Esophagus (tissue), 2 donors: ENCODE measurements around the gene SENP8. TPM values are rescaled to one million over a fixed set of nuclear protein-coding genes. Genes with fewer than 3 reads are reported as not detected.

Experiments used
- H3K27ac ChIP-seq, 2 donors: one replicate each; pipeline ENCODE4 v1.5.1; 2013; ENCODE audit warnings: low read depth in 2 of 2, mild to moderate bottlenecking in 2 of 2, inconsistent platforms in 1 of 2, low read length in 1 of 2, moderate library complexity in 1 of 2
- H3K27me3 ChIP-seq, 2 donors: one replicate each; pipeline ENCODE4 v1.6.1; 2013; ENCODE audit warnings: low read length in 2 of 2, control low read depth in 1 of 2, mild to moderate bottlenecking in 1 of 2; ENCODE audit not compliant: insufficient read depth in 2 of 2, control insufficient read depth in 1 of 2
- H3K36me3 ChIP-seq, 2 donors: one replicate each; pipeline ENCODE4 v1.6.1; 2013; ENCODE audit warnings: low read length in 1 of 2; ENCODE audit not compliant: control insufficient read depth in 2 of 2, insufficient read depth in 2 of 2
- H3K4me1 ChIP-seq, 2 donors: one replicate each; pipeline ENCODE4 v1.6.1; 2013; ENCODE audit warnings: low read length in 1 of 2; ENCODE audit not compliant: control insufficient read depth in 2 of 2, insufficient read depth in 2 of 2
- H3K4me3 ChIP-seq, 2 donors: one replicate each; pipeline ENCODE4 v1.5.1; 2013; ENCODE audit warnings: low read length in 2 of 2, mild to moderate bottlenecking in 2 of 2, low read depth in 1 of 2, moderate library complexity in 1 of 2
- H3K9me3 ChIP-seq, 2 donors: one replicate each; pipeline ENCODE4 v1.6.1; 2013; ENCODE audit warnings: mild to moderate bottlenecking in 2 of 2, low read depth in 1 of 2, low read length in 1 of 2, moderate library complexity in 1 of 2; ENCODE audit not compliant: control insufficient read depth in 2 of 2, insufficient read depth in 1 of 2
- WGBS, 2 donors: extraction: QIAGEN DNeasy Blood & Tissue Kit; methylation state at CpG; one replicate each; pipeline ENCODE4 v1.1.7; 2013; 5-methylcytosine and 5-hydroxymethylcytosine counted together
- polyA plus RNA-seq, 2 donors: library from polyadenylated mRNA; stranded (reverse); fragments of 200-250 nt; gene quantifications; one replicate each; pipeline ENCODE4 v1.2.3, GENCODE V29; 2013
- donor health status: healthy with polysubstance abuse.
- donor health status: Bipolar disorder and iron deficiency.

The SENP8 gene
- polyA plus RNA-seq, 2 donors: 0.86 to 1.3 TPM

GRCh38 chr15:72147418-72147817 lies 29.2 kb downstream of the SENP8 start:
- Histone ChIP-seq H3K36me3 (no peaks in the 10 kb centered on the region), H3K9me3 (no peaks in the 10 kb centered on the region), H3K27ac (no peak overlapping the region), H3K4me3 (no peak overlapping the region), H3K27me3 (no peaks in the 10 kb centered on the region), H3K4me1 (no peaks in the 10 kb centered on the region)
- 78% methylated on average over 2 of the region's 2 CpGs for WGBS, 2 donors

- WGBS, 2 donors: 76 to 79% methylated on average over 5 of the region's 5 CpGs
- Histone ChIP-seq H3K4me3 (no peak overlapping the region), H3K27ac (no peak overlapping the region), H3K36me3 (no peaks in the 10 kb centered on the region), H3K9me3 (no peaks in the 10 kb centered on the region), H3K4me1 (peaks cover 3 to 5% of the 10 kb centered on the region in 2 donors), H3K27me3 (no peaks in the 10 kb centered on the region)
These were observed 35.2 kb downstream of the SENP8 start for GRCh38 chr15:72153269-72154000.

GRCh38 chr15:72154316-72154715 lies 36.1 kb downstream of the SENP8 start:
- peaks cover 3 to 5% of the 10 kb centered on the region in 2 donors for H3K4me1 ChIP-seq
- H3K27ac ChIP-seq: no peak overlapping the region
- 95 to 96% methylated on average over 7 of the region's 7 CpGs for WGBS, 2 donors

GRCh38 chr15:72155003-72155621 lies 36.9 kb downstream of the SENP8 start:
- peak overlapping the region; percentile 48 to 67 for H3K4me3 ChIP-seq
- WGBS, 2 donors: 25 to 28% methylated on average over 14 of the region's 14 CpGs

More at GRCh38 chr15:72154316-72154715, 36.1 kb downstream of the SENP8 start:
- Histone ChIP-seq H3K4me3 (no peak overlapping the region), H3K36me3 (no peaks in the 10 kb centered on the region), H3K27me3 (no peaks in the 10 kb centered on the region), H3K9me3 (no peaks in the 10 kb centered on the region)

GRCh38 chr15:72155635-72156616 lies 37.7 kb downstream of the SENP8 start:
- H3K27ac ChIP-seq: peak overlapping the region; percentile 62 to 76
- WGBS, 2 donors: 5 to 8% methylated on average over 19 of the region's 19 CpGs
- no peaks in the 10 kb centered on the region for H3K9me3 ChIP-seq
- peak overlapping the region; percentile 48 to 67 for H3K4me3 ChIP-seq
- H3K36me3 ChIP-seq: no peaks in the 10 kb centered on the region
- H3K27me3 ChIP-seq: no peaks in the 10 kb centered on the region
- H3K4me1 ChIP-seq: peaks cover 3 to 5% of the 10 kb centered on the region in 2 donors

More at GRCh38 chr15:72155003-72155621, 36.9 kb downstream of the SENP8 start:
- no peaks in the 10 kb centered on the region for H3K9me3 ChIP-seq
- H3K4me1 ChIP-seq: peaks cover 3 to 5% of the 10 kb centered on the region in 2 donors
- no peaks in the 10 kb centered on the region for H3K27me3 ChIP-seq
- no peaks in the 10 kb centered on the region for H3K36me3 ChIP-seq
- H3K27ac ChIP-seq: peak overlapping the region; percentile 62 to 76

GRCh38 chr15:72156928-72157327 lies 38.7 kb downstream of the SENP8 start:
- H3K27me3 ChIP-seq: no peaks in the 10 kb centered on the region
- no peaks in the 10 kb centered on the region for H3K9me3 ChIP-seq
- H3K36me3 ChIP-seq: no peaks in the 10 kb centered on the region
- WGBS, 2 donors: 89 to 92% methylated on average over 2 of the region's 2 CpGs
- no peak overlapping the region for H3K27ac ChIP-seq
- H3K4me1 ChIP-seq: peaks cover 3 to 5% of the 10 kb centered on the region in 2 donors
- no peak overlapping the region for H3K4me3 ChIP-seq

GRCh38 chr15:72160696-72161245 lies 42.6 kb downstream of the SENP8 start:
- Histone ChIP-seq H3K4me3 (no peak overlapping the region), H3K27me3 (no peaks in the 10 kb centered on the region), H3K36me3 (no peaks in the 10 kb centered on the region), H3K27ac (no peak overlapping the region), H3K9me3 (no peaks in the 10 kb centered on the region), H3K4me1 (peaks cover 0 to 3% of the 10 kb centered on the region in 2 donors)
- 91 to 92% methylated on average over 5 of the region's 5 CpGs for WGBS, 2 donors

- Histone ChIP-seq H3K27ac (no peak overlapping the region), H3K36me3 (no peaks in the 10 kb centered on the region), H3K9me3 (no peaks in the 10 kb centered on the region), H3K4me3 (no peak overlapping the region), H3K27me3 (no peaks in the 10 kb centered on the region), H3K4me1 (no peaks in the 10 kb centered on the region)
- 79 to 83% methylated on average over 7 of the region's 7 CpGs for WGBS, 2 donors
These were observed 43.3 kb downstream of the SENP8 start for GRCh38 chr15:72161361-72162132.
